Measurements from ENCODE around the gene SF3A1. TPM values are rescaled to one million over a fixed set of nuclear protein-coding genes. Genes with fewer than 3 reads are reported as not detected.
A peak's percentile ranks its signal among the peaks of the same experiment; 100 is the strongest.

Gene SF3A1
- total RNA-seq, 4 donors from 2014 or later, result 29.1 to 94.2 (median 63.3) TPM

DNA sequence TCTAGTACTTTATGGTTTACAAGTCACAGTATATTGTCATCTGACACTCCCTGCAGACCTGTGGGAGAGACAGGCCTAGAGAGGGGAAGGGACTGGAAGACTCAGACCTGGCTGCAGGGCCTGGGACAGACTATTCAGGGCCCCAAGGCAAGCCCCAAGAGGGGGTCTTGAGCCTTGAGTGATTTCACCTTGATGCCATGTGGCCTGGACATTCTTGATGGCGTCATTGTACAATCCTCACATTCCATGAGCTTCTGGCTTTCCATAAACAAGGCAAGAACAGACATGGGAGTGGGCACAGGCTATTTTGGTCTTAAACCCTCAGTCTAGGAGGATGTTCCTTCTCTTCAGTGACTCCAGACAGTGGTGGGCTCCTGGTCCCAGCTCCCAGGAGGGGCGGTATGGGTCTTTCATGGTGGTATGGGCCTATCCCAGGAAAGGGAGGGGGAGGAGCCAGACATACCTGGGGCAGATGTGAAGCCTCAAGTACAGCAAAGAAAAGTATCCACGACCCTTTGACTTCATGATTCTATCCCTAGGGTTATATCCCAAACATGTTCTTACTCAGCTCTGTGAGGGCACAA lies 28.1 kb downstream of the SF3A1 start:
- DNase-seq, result no peak
- intact Hi-C loops (cut with DNase I), result loop anchor here (5.0 kb wide), 1 partner anchor 41 kb away; the partner anchor contains the start of gene CASTOR1
- H3K9me3 ChIP-seq, result no peaks in the 10 kb centered on the region
- H3K4me1 ChIP-seq, result peaks cover 20 to 43% (median 26%) of the 10 kb centered on the region in 3 donors
- peaks cover 5 to 43% (median 12%) of the 10 kb centered on the region in 3 donors for H3K36me3 ChIP-seq
- no peak overlapping the region for H3K4me3 ChIP-seq
- no peak for TF ChIP-seq POLR2A (IDR thresholded peaks at IDR 0.05)
- TF ChIP-seq, protein P1, sequence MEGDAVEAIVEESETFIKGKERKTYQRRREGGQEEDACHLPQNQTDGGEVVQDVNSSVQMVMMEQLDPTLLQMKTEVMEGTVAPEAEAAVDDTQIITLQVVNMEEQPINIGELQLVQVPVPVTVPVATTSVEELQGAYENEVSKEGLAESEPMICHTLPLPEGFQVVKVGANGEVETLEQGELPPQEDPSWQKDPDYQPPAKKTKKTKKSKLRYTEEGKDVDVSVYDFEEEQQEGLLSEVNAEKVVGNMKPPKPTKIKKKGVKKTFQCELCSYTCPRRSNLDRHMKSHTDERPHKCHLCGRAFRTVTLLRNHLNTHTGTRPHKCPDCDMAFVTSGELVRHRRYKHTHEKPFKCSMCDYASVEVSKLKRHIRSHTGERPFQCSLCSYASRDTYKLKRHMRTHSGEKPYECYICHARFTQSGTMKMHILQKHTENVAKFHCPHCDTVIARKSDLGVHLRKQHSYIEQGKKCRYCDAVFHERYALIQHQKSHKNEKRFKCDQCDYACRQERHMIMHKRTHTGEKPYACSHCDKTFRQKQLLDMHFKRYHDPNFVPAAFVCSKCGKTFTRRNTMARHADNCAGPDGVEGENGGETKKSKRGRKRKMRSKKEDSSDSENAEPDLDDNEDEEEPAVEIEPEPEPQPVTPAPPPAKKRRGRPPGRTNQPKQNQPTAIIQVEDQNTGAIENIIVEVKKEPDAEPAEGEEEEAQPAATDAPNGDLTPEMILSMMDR (IDR thresholded peaks at IDR 0.05), result no peak
- no peaks in the 10 kb centered on the region for H3K27me3 ChIP-seq
- H3K27ac ChIP-seq, result peak overlapping the region in 2 of 4 donors; percentile 86 to 99
- WGBS, 2 donors, result 65 to 71% methylated on average over 1 to 3 of the region's 3 CpGs

DNA sequence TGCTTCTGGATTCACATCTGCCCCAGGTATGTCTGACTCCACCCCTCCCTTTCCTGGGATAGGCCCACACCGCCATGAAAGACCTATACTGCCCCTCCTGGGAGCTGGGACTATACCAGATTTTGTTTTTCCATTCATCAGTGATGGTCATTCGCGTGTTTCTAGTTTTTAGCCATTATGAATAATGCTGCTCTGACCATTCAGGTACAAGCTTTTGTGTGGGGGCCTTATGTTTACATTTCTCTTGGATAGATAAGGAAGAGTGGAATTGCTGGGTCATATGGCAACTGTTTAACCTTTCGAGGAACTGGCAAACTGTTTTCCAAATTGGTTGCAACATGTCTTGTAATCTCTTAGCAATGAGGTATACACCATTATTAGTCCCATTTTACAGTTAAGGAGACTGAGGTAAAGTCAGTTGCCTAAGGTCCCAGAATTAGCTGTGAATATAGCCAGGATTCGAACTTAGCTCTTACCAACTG lies 28.8 kb downstream of the SF3A1 start:
- intact Hi-C loops (cut with DNase I), result loop anchor here (5.0 kb wide), 1 partner anchor 41 kb away; the partner anchor contains the start of gene CASTOR1
- TF ChIP-seq, protein P1 (IDR thresholded peaks at IDR 0.05), result peak in 2 of 6 experiments; percentile 18 to 40
- no peak for TF ChIP-seq POLR2A (IDR thresholded peaks at IDR 0.05)
- 53 to 58% methylated on average over 5 of the region's 5 CpGs for WGBS, 2 donors
- H3K27me3 ChIP-seq, result no peaks in the 10 kb centered on the region
- H3K4me1 ChIP-seq, result peaks cover 27 to 49% (median 28%) of the 10 kb centered on the region in 3 donors
- no peak overlapping the region for H3K4me3 ChIP-seq
- no peak for DNase-seq
- H3K27ac ChIP-seq, result peak overlapping the region in 3 of 4 donors; percentile 86 to 99 (median 99)
- no peaks in the 10 kb centered on the region for H3K9me3 ChIP-seq
- peaks cover 3 to 43% (median 7%) of the 10 kb centered on the region in 3 donors for H3K36me3 ChIP-seq

DNA sequence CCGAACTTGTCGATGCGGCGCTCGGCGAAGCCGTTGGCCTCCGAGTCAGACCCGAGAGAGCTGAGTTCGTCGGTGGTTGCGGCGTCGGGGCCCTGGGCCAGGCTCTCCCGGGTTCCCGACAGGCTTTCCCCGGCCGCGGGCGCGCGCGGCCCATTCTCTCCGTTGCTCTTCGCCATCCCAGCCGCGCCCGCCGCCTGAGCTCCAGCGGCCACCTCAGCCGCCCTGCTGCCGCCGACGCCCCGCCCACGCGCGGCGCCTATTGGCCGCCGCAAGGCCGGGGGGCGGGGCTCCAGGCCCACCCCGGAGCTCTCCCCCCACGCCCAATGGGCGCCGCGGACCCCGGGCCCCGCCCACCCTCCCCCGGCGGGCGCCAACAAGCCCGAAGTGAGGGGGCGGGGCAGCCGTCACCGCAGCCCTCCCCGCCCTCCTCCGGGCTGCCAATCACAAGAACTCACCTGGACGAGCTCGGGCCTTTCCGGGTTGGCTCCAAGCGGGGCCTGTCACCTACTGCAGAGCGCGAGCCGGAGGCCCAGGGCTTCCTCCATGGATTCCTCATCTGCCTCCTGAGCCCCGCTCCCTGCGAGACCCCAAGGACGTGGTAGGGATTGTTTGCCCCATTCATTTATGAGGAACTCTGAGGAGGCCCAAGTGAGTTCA lies 29.9 kb downstream of the SF3A1 start, which contains the start of gene TBC1D10A:
Gene TBC1D10A (minus strand): TSS at position 236 of the 657 bp plus-strand sequence. CDS start 60 bp downstream, at position 176.
- WGBS, 2 donors, result 0% methylated on average over 3 to 9 of the region's 69 CpGs
- peak in 3 of 4 donors; percentile 79 to 97 (median 94) for TF ChIP-seq POLR2A (IDR thresholded peaks at IDR 0.05)
- TF ChIP-seq, protein P1 (IDR thresholded peaks at IDR 0.05), result peak in 1 of 6 experiments; percentile 2
- intact Hi-C loops (cut with DNase I), result loop anchor here (5.0 kb wide), 1 partner anchor 40 kb away; the partner anchor contains the start of gene CASTOR1
- no peaks in the 10 kb centered on the region for H3K27me3 ChIP-seq
- H3K36me3 ChIP-seq, result peaks cover 0 to 36% (median 3%) of the 10 kb centered on the region in 3 donors
- H3K4me1 ChIP-seq, result peaks cover 32 to 60% (median 36%) of the 10 kb centered on the region in 3 donors
- DNase-seq, result peak; percentile 63
- peak within 1 kb of the TSS; percentile 96 to 99 (median 99) for H3K27ac ChIP-seq
- H3K9me3 ChIP-seq, result no peaks in the 10 kb centered on the region
- peak within 1 kb of the TSS; percentile 94 to 100 (median 98) for H3K4me3 ChIP-seq

DNA sequence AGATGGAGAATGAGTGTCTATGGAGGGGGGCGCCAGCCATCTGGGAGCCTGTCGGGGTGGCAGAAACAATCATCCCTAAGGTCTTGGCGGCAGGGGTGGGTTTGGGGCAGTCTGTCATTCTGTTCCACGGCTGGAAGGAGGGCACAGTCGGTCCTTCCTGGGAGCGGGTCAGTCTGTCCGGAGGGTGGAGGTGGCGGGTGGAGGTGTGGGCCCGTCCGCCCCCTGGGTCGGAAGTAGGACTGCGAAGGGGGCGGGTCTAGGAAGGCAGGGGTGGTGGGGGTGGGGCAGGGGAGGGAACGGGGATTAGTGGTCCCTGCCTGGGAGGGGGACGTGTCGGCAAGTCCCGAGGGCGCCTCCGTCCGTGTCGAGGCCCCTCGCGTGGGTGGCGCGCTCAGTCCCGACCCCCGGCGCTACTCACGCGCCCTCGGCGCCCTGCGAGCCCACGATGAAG lies 30.4 kb downstream of the SF3A1 start:
- peaks cover 38 to 65% (median 41%) of the 10 kb centered on the region in 3 donors for H3K4me1 ChIP-seq
- no peak for DNase-seq
- peaks cover 0 to 30% (median 2%) of the 10 kb centered on the region in 3 donors for H3K36me3 ChIP-seq
- no peaks in the 10 kb centered on the region for H3K27me3 ChIP-seq
- intact Hi-C loops (cut with DNase I), result loop anchor here (5.0 kb wide), 1 partner anchor 39 kb away; the partner anchor contains the start of gene CASTOR1
- H3K27ac ChIP-seq, result peak overlapping the region; percentile 96 to 99 (median 99)
- H3K9me3 ChIP-seq, result no peaks in the 10 kb centered on the region
- peak overlapping the region; percentile 94 to 100 (median 98) for H3K4me3 ChIP-seq
- TF ChIP-seq, protein P1 (IDR thresholded peaks at IDR 0.05), result no peak
- TF ChIP-seq POLR2A (IDR thresholded peaks at IDR 0.05), result no peak
- WGBS, 2 donors, result 0 to 40% methylated on average over 1 to 4 of the region's 34 CpGs

All from esophagus squamous epithelium (tissue), 5 donors.